LHCN-M2 (cell line): ENCODE data around the gene KCNK13. TPM values are rescaled to one million over a fixed set of nuclear protein-coding genes. Genes with fewer than 3 reads are reported as not detected.
A peak's percentile ranks its signal among the peaks of the same experiment; 100 is the strongest.
"Not testable (repeated sequence)": the region's sequence is repeated elsewhere in the genome, so short reads cannot be mapped to it uniquely, and the experiment has no call there.

Experiments used
- DNase-seq: peaks from one replicate; pipeline ENCODE4 v3.0.0-alpha.2; 2012; ENCODE audit warnings: low read depth
- polyA plus RNA-seq: library from polyadenylated mRNA; unstranded; fragments of >200 nt; gene quantifications from one replicate; pipeline ENCODE4 v1.2.1, GENCODE V29; 2012; ENCODE audit warnings: missing spikeins
- total RNA-seq: library from RNA; depleted of rRNA; stranded (reverse); fragments of >200 nt; gene quantifications from 2 replicates; pipeline ENCODE4 v1.2.3, GENCODE V29; 2014; rRNA removed

Gene KCNK13
- total RNA-seq = not detected in 2 replicates
- not detected for polyA plus RNA-seq

DNA sequence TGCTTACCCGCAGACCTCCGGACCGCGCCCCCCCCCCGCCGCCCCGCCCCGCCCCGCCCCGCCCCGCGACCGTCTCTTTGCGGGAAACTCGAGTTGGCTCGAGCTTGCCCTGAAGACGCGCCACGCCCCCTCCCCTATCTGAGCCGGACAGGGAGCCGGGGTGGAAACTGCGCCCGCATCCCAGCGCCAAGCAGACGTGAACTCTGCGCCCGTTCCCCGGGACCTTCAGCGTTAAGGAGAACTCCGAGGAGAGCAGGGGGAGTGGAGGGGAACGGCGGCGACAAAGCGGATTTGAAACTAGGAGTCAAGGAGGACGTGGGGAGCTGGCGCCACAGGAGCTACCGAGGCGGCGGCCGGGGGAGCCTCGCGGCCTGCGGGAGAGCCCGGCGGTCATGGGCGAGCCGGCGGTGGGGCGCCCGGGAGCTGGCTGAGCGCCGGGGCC, at the start of gene KCNK13:
KCNK13 (plus strand) TSS at position 310 of the 442 bp plus-strand sequence. CDS start 212 bp downstream, outside the sequence.
- no peak for DNase-seq

DNA sequence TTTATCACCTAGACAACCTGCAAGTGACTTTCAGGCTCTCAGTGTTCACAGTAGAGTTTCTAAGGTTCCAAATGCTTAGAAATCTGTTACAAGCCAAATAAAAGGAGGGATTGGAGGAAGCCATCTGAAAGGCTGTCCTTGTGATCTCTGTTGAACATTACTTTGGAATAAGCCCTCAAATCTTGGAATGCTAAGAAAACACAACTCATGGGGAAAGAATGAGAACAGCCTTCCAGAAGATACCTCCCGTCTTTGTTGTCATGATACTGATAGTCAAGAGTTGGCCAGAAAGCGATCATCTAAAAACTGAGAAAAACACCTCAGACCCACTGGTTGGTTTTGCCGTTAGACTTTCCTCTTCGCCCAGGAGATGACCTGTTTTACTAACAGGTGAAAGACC, 44.4 kb upstream of the KCNK13 start:
- no peak for DNase-seq

GRCh38 chr14:90019824-90020523, 41.8 kb upstream of the KCNK13 start:
- DNase-seq = peak; percentile 6

GRCh38 chr14:90023176-90023896, 38.5 kb upstream of the KCNK13 start:
- no peak for DNase-seq

DNA sequence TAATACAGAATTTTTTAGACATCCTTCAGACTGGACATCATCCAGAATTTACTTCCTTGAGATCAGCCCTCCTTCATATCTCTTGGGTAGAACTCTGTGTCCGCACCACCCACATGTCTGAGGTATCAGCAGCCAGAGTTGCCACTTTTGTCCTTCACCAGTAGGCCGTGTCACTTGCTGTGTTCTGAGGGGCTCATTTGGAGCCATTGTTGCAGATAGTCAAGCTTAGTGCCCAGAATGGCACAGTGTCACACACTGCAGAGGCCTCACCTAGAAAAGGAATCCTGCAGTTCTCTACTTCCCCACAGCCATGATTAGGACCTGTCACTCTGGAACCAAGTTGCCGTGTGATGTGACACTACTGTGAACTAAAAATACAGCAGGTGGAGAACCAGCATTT, 36.9 kb upstream of the KCNK13 start:
- DNase-seq = no peak

- DNase-seq = not testable (repeated sequence)
Observed at GRCh38 chr14:90026608-90027007, 35.2 kb upstream of the KCNK13 start.

GRCh38 chr14:90027842-90028241, 34.0 kb upstream of the KCNK13 start:
- DNase-seq = no peak

- no peak for DNase-seq
Observed at GRCh38 chr14:90034156-90034555, 27.6 kb upstream of the KCNK13 start.

GRCh38 chr14:90034835-90035525, 26.8 kb upstream of the KCNK13 start:
- DNase-seq = no peak

DNA sequence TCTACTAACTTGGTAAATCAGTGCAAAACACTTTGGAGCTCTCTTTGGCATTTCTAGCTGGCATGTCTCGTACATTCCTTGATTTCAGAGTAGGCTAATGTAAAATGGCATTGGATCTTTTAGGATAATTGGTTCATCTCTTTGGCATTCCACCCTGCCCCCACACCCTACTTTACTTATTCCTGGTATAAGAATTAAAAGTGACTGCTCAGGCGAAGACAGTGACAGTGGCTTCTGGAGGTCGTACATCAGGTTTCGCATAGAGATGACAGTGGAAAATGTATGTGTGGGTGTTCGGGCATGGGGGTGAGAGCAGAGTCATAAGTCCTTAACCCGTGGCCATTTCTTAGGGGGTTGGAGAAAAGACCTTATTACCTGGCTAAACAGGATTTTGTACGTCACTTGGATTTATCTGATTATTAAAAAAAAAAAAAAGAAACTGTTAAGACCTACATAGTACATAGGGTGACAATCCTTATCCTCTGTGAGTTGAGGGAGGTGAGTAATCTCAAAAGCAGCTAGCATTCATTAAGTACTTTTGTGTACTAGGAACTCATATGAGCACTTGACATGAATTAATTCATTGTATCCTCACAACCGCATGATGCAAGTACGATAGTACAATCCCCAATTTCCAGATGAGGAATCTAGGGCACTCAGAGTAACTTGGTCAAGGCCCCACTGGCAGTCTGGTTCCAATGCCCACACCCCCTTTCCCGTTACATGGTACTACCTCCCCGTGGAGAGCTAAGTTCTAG, 22.4 kb upstream of the KCNK13 start:
- DNase-seq = no peak

DNA sequence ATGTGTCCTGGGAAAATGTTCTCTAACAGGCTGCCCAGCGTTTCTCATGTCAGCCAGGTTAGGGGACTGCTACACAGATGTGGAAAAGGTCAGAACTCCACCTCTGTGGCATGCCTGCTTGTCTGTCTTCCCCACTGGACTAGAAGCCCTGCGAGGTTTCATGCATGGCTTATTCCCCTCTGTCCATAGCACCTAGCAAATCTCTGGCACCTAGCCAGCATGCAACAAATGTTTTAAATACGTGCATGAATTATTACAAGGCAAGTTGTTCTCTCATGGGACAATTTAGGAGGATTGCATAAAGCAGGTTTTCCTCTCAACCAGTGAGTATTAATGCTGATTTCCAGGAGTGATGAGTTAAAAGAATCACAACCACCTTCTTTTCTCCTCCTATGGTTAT, 21.4 kb upstream of the KCNK13 start:
- DNase-seq = no peak

DNA sequence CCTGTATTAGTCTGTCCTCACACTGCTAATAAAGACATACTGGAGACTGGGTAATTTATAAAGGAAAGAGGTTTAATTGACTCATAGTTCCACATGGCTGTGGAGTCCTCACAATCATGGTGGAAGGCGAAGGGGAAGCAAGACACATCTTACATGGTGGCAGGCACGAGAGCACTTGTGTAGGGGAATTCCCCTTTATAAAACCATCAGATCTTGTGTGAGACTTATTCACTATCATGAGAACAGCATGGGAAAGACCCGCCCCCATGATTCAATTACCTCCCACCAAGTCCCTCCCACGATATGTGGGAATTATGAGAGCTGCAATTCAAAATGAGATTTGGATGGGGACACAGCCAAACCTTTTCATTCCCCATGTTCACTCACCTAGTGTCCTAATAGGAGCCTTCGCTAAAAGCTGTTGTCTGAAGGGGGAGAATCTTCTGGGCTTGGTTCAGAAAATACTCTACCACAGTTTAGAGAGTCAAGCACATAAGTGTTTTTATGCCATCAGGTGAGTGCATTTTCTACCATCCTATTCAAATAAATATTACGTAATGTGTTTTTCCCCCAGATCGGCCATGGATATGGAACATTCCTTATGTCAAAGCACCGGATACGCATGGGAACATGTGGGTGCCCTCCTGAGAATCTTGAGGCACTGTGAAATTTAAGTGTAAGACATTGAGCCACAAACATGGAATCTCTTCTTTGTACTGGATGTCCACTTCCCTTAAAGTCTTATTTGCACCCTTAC, 19.1 kb upstream of the KCNK13 start:
- no peak for DNase-seq

GRCh38 chr14:90045616-90046015, 16.2 kb upstream of the KCNK13 start:
- DNase-seq = no peak

DNA sequence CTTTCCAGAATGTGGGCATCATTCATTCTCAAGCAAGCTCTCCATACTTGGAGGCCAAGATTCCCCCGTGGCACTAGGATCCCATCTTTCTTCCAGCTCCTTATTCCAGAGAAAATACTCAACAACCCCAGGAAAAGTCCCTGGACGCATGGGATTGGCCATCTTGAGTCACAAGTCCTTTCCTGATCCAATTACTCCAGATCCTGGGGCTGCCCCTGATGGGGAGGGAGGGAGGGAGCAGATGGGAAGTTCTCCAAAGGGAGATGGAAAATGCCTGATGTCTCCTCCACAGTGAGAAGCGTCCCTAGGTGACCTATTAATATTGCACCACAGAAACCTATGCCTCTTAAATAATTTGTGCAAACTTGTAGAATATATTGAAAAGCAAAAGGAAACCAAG, 12.4 kb upstream of the KCNK13 start:
- DNase-seq = no peak

GRCh38 chr14:90050271-90050670, 11.5 kb upstream of the KCNK13 start:
- DNase-seq = no peak

GRCh38 chr14:90053044-90053443, 8.8 kb upstream of the KCNK13 start:
- DNase-seq = no peak

GRCh38 chr14:90054803-90055202, 7.0 kb upstream of the KCNK13 start:
- DNase-seq = no peak

- no peak for DNase-seq
Observed at GRCh38 chr14:90056826-90057225, 5.0 kb upstream of the KCNK13 start.

DNA sequence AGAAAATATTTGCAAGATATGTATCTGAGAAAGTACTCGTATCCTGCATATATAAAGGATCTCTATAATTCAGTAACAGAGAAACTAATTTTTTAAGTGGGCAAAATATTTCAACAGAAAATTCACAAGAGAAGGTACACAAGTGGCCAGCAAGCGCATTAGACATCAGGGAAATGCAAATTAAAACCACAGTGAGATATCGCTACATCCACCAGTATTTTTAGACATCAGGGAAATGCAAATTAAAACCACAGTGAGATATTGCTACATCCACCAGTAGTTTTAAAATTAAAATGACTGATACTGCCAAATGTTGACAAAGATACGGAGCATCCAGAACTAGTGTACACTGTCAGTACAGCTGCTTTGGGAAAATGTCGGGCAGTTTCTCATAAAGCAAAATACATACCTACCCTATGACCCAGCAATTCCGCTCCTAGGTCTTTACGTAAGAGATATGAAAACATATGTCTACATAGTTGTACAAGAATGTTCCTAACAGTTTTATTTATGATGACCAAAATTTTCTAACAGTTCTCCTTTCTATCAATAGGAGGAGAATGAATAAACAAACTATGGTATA, 2.8 kb upstream of the KCNK13 start:
- no peak for DNase-seq

- no peak for DNase-seq
Observed at GRCh38 chr14:90060312-90060964, 1.4 kb upstream of the KCNK13 start.
